ENCODE measurements around the gene AP5Z1.

DNA sequence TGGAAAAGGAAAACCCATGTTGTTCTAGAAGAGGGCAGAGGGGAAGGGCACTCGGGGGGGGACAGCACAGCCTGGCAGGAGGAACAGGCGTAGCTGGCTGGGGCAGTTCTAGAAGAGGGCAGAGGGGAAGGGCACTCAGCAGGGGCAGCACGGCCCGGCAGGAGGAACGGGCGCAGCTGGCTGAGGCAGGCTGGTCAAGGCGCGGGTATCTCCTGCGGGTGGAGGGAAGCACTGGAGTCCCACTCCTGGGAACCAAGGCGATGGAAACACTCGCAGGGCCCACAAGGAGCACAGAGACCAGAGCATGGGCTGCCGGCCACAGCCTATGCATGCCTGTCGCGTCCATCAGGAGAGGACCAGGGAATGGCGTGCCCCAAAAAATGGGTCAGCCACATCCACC lies 49.7 kb downstream of the AP5Z1 start:
- no peak for TF ChIP-seq CTCF (IDR thresholded peaks at IDR 0.05)
- no peak for TF ChIP-seq POLR2A (IDR thresholded peaks at IDR 0.05)

All from Peyer's patch (tissue), 4 donors.